Trophoblast cell (in vitro differentiated cells and primary cell): ENCODE data around the gene ZMYM1.

Experiments
- DNase-seq, 2 donors: peaks; one replicate each; pipeline ENCODE4 v3.0.0-alpha.2; 2016
- H2AFZ ChIP-seq: 2 replicates; pipeline ENCODE4 v1.6.1; 2013; ENCODE audit warnings: low read length, moderate library complexity, mild to moderate bottlenecking; ENCODE audit not compliant: insufficient read depth, poor library complexity
- H2AK5ac ChIP-seq: 2 replicates; pipeline ENCODE4 v1.6.1; 2013; ENCODE audit warnings: mild to moderate bottlenecking, low read length
- H2BK120ac ChIP-seq: 2 replicates; pipeline ENCODE4 v1.6.1; 2013; ENCODE audit warnings: low read length, mild to moderate bottlenecking, moderate library complexity; ENCODE audit not compliant: insufficient read depth, poor library complexity
- H2BK12ac ChIP-seq: 2 replicates; pipeline ENCODE4 v1.6.1; 2013; ENCODE audit warnings: mild to moderate bottlenecking, low read length, moderate library complexity
- H2BK5ac ChIP-seq: 2 replicates; pipeline ENCODE4 v1.6.1; 2013; ENCODE audit warnings: low read length, low read depth, moderate library complexity, mild to moderate bottlenecking; ENCODE audit not compliant: poor library complexity
- H3K14ac ChIP-seq: 2 replicates; pipeline ENCODE4 v1.6.1; 2013; ENCODE audit warnings: mild to moderate bottlenecking, low read length
- H3K18ac ChIP-seq: 2 replicates; pipeline ENCODE4 v1.6.1; 2013; ENCODE audit warnings: mild to moderate bottlenecking, low read length
- H3K23ac ChIP-seq: 2 replicates; pipeline ENCODE4 v1.6.1; 2013; ENCODE audit warnings: low read length
- H3K27ac ChIP-seq: 2 replicates; pipeline ENCODE4 v1.5.1; 2013; ENCODE audit warnings: low read depth, mild to moderate bottlenecking, inconsistent platforms, low read length, moderate library complexity
- H3K27me3 ChIP-seq: 2 replicates; pipeline ENCODE4 v1.6.1; 2013; ENCODE audit warnings: inconsistent platforms, mild to moderate bottlenecking, low read length, moderate library complexity; ENCODE audit not compliant: insufficient read depth
- H3K36me3 ChIP-seq, 2 experiments: 1 replicate in 1 of 2; 2 replicates in 1 of 2; pipeline ENCODE4 v1.6.1; 2013; ENCODE audit warnings: low read length in 2 of 2, mild to moderate bottlenecking in 2 of 2, moderate library complexity in 1 of 2; ENCODE audit not compliant: insufficient read depth in 2 of 2, control insufficient read depth in 1 of 2
- H3K4ac ChIP-seq: 2 replicates; pipeline ENCODE4 v1.6.1; 2013; ENCODE audit warnings: low read depth, mild to moderate bottlenecking, low read length, moderate library complexity
- H3K4me1 ChIP-seq, 2 experiments: 1 replicate in 1 of 2; 2 replicates in 1 of 2; pipeline ENCODE4 v1.6.1; 2013; ENCODE audit warnings: low read length in 2 of 2, mild to moderate bottlenecking in 2 of 2, moderate library complexity in 1 of 2; ENCODE audit not compliant: insufficient read depth in 2 of 2, control insufficient read depth in 1 of 2
- H3K4me2 ChIP-seq: 2 replicates; pipeline ENCODE4 v1.6.1; 2013; ENCODE audit warnings: inconsistent platforms, mild to moderate bottlenecking, low read length, moderate library complexity
- H3K4me3 ChIP-seq: 2 replicates; pipeline ENCODE4 v1.5.1; 2013; ENCODE audit warnings: mild to moderate bottlenecking, low read depth, low read length, inconsistent platforms
- H3K79me1 ChIP-seq: one replicate; pipeline ENCODE4 v1.6.1; 2013; ENCODE audit warnings: low read length
- H3K79me2 ChIP-seq: 2 replicates; pipeline ENCODE4 v1.6.1; 2013; ENCODE audit warnings: low read length, mild to moderate bottlenecking; ENCODE audit not compliant: control insufficient read depth, insufficient read depth, poor library complexity
- H3K9ac ChIP-seq: 2 replicates; pipeline ENCODE4 v1.6.1; 2013; ENCODE audit warnings: mild to moderate bottlenecking, low read length
- H3K9me3 ChIP-seq: 2 replicates; pipeline ENCODE4 v1.6.1; 2013; ENCODE audit warnings: low read depth, mild to moderate bottlenecking, control low read depth, inconsistent platforms, low read length; ENCODE audit not compliant: insufficient read depth
- H4K12ac ChIP-seq: 2 replicates; pipeline ENCODE4 v1.6.1; 2013; ENCODE audit warnings: low read depth, mild to moderate bottlenecking, low read length, moderate library complexity
- H4K8ac ChIP-seq: 2 replicates; pipeline ENCODE4 v1.6.1; 2013; ENCODE audit warnings: low read depth, mild to moderate bottlenecking, low read length, moderate library complexity
- H4K91ac ChIP-seq: one replicate; pipeline ENCODE4 v1.6.1; 2013; ENCODE audit warnings: low read depth, mild to moderate bottlenecking, low read length, moderate library complexity
- WGBS: extraction: QIAGEN DNeasy Blood & Tissue Kit; methylation state at CpG from one replicate; pipeline ENCODE4 v1.1.7; 2013; ENCODE audit warnings: missing lambda C conversion rate; ENCODE audit not compliant: insufficient read length, insufficient coverage; ENCODE audit errors: extremely low coverage; 5-methylcytosine and 5-hydroxymethylcytosine counted together

Gene ZMYM1

GRCh38 chr1:35115459-35116383, 36.5 kb downstream of the ZMYM1 start:
- H2BK120ac ChIP-seq = no peak overlapping the region
- no peaks in the 10 kb centered on the region for H3K9me3 ChIP-seq
- H2AFZ ChIP-seq = no peak overlapping the region
- no peak overlapping the region for H3K4ac ChIP-seq
- H3K4me3 ChIP-seq = no peak overlapping the region
- H3K4me2 ChIP-seq = no peak overlapping the region
- H3K4me1 ChIP-seq = no peaks in the 10 kb centered on the region
- H3K79me1 ChIP-seq = no peaks in the 10 kb centered on the region
- no peaks in the 10 kb centered on the region for H3K27me3 ChIP-seq
- H3K9ac ChIP-seq = no peak overlapping the region
- no peak overlapping the region for H2AK5ac ChIP-seq
- DNase-seq = peak in 1 of 2 donors; percentile 53
- H4K12ac ChIP-seq = no peak overlapping the region
- H2BK5ac ChIP-seq = no peak overlapping the region
- peaks cover 0 to 1% of the 10 kb centered on the region in 2 experiments for H3K36me3 ChIP-seq
- H3K23ac ChIP-seq = no peak overlapping the region
- H3K79me2 ChIP-seq = no peaks in the 10 kb centered on the region
- no peak overlapping the region for H4K8ac ChIP-seq
- H3K27ac ChIP-seq = no peak overlapping the region
- no CpG with 5 or more reads among the region's 8 CpGs for WGBS
- no peak overlapping the region for H4K91ac ChIP-seq
- H3K18ac ChIP-seq = no peak overlapping the region
- H3K14ac ChIP-seq = no peak overlapping the region
- H2BK12ac ChIP-seq = no peak overlapping the region

- no peak overlapping the region for H2BK120ac ChIP-seq
- no peak overlapping the region for H3K23ac ChIP-seq
- no peak overlapping the region for H3K27ac ChIP-seq
- no peak overlapping the region for H4K8ac ChIP-seq
- H2BK5ac ChIP-seq = no peak overlapping the region
- no peaks in the 10 kb centered on the region for H3K9me3 ChIP-seq
- no peaks in the 10 kb centered on the region for H3K79me2 ChIP-seq
- no peak overlapping the region for H2BK12ac ChIP-seq
- H4K91ac ChIP-seq = no peak overlapping the region
- no peak overlapping the region for H4K12ac ChIP-seq
- H3K4me2 ChIP-seq = no peak overlapping the region
- no CpG with 5 or more reads among the region's 36 CpGs for WGBS
- no peak overlapping the region for H3K4ac ChIP-seq
- DNase-seq = peak; percentile 2 to 20
- H3K4me1 ChIP-seq = no peaks in the 10 kb centered on the region
- no peaks in the 10 kb centered on the region for H3K27me3 ChIP-seq
- H3K14ac ChIP-seq = no peak overlapping the region
- H2AK5ac ChIP-seq = no peak overlapping the region
- H2AFZ ChIP-seq = no peak overlapping the region
- H3K79me1 ChIP-seq = no peaks in the 10 kb centered on the region
- H3K4me3 ChIP-seq = no peak overlapping the region
- no peak overlapping the region for H3K18ac ChIP-seq
- H3K9ac ChIP-seq = no peak overlapping the region
- H3K36me3 ChIP-seq = no peaks in the 10 kb centered on the region
Measured at GRCh38 chr1:35120458-35121133, 41.4 kb downstream of the ZMYM1 start.

DNA sequence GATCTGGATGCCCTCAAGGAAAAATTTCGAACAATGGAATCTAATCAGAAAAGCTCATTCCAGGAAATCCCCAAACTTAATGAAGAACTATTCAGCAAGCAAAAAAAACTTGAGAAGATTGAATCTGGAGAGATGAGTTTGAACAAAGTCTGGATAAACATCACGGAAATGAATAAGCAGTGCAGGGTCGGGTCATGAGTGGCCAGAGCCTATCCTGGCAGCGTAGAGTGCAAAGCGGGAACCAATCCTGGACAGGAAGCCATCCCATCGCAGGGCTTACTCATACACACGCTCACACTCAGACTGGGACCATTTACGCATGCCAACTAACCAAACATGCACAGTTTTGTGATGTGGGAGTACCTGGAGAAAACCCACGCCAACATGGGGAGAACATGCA, 43.1 kb downstream of the ZMYM1 start:
- Histone ChIP-seq H2BK120ac (no peak overlapping the region), H3K4me1 (no peaks in the 10 kb centered on the region), H2AFZ (no peak overlapping the region), H3K4ac (no peak overlapping the region), H3K27me3 (no peaks in the 10 kb centered on the region), H3K79me2 (no peaks in the 10 kb centered on the region), H4K91ac (no peak overlapping the region), H3K9me3 (no peaks in the 10 kb centered on the region), H2BK5ac (no peak overlapping the region), H2AK5ac (no peak overlapping the region), H3K14ac (no peak overlapping the region), H3K27ac (no peak overlapping the region), H3K4me3 (no peak overlapping the region), H3K9ac (no peak overlapping the region), H4K12ac (no peak overlapping the region), H3K36me3 (no peaks in the 10 kb centered on the region), H3K4me2 (no peak overlapping the region), H2BK12ac (no peak overlapping the region), H3K79me1 (no peaks in the 10 kb centered on the region), H4K8ac (no peak overlapping the region), H3K23ac (no peak overlapping the region), H3K18ac (no peak overlapping the region)
- WGBS = no CpG with 5 or more reads among the region's 9 CpGs
- DNase-seq = peak in 1 of 2 donors; percentile 56

GRCh38 chr1:35126546-35126945, 47.4 kb downstream of the ZMYM1 start:
- Histone ChIP-seq H3K23ac (no peak overlapping the region), H3K27me3 (no peaks in the 10 kb centered on the region), H3K36me3 (no peaks in the 10 kb centered on the region), H3K9me3 (peaks cover 1% of the 10 kb centered on the region), H2AK5ac (no peak overlapping the region), H4K12ac (no peak overlapping the region), H3K18ac (no peak overlapping the region), H2BK120ac (no peak overlapping the region), H3K4me3 (no peak overlapping the region), H3K27ac (no peak overlapping the region), H3K79me2 (no peaks in the 10 kb centered on the region), H3K14ac (no peak overlapping the region), H3K4ac (no peak overlapping the region), H2AFZ (no peak overlapping the region), H3K9ac (no peak overlapping the region), H4K91ac (no peak overlapping the region), H2BK12ac (no peak overlapping the region), H4K8ac (no peak overlapping the region), H3K4me1 (no peaks in the 10 kb centered on the region), H2BK5ac (no peak overlapping the region), H3K79me1 (no peaks in the 10 kb centered on the region), H3K4me2 (no peak overlapping the region)
- no CpG with 5 or more reads among the region's 1 CpG for WGBS
- no peak for DNase-seq
